ENCODE data around the gene UNC119B.
"Not testable (repeated sequence)": the region's sequence is repeated elsewhere in the genome, so short reads cannot be mapped to it uniquely, and the experiment has no call there.

UNC119B gene

GRCh38 chr12:120710031-120710804 lies at the start of gene UNC119B:
Gene UNC119B (plus strand): TSS chr12:120710458. CDS start chr12:120710475, 17 bp downstream.
- peak; percentile 47 to 59 for DNase-seq (ENCODE audit: low read depth in 2 of 2)

GRCh38 chr12:120661432-120661831 lies 48.8 kb upstream of the UNC119B start:
- no peak for DNase-seq (ENCODE audit: low read depth in 2 of 2)

- no peak for DNase-seq (ENCODE audit: low read depth in 2 of 2)
Measured at GRCh38 chr12:120662879-120663278, 47.4 kb upstream of the UNC119B start.

- no peak for DNase-seq (ENCODE audit: low read depth in 2 of 2)
Measured at GRCh38 chr12:120663741-120664140, 46.5 kb upstream of the UNC119B start.

- DNase-seq (ENCODE audit: low read depth in 2 of 2) = no peak
Measured at GRCh38 chr12:120666571-120667390, 43.5 kb upstream of the UNC119B start.

- DNase-seq (ENCODE audit: low read depth in 2 of 2) = no peak
Measured at GRCh38 chr12:120668091-120668867, 42.0 kb upstream of the UNC119B start.

- no peak for DNase-seq (ENCODE audit: low read depth in 2 of 2)
Measured at GRCh38 chr12:120668868-120669840, 41.1 kb upstream of the UNC119B start.

GRCh38 chr12:120670237-120670636 lies 40.0 kb upstream of the UNC119B start:
- not testable (repeated sequence) for DNase-seq (ENCODE audit: low read depth in 2 of 2)

- DNase-seq (ENCODE audit: low read depth in 2 of 2) = no peak
Measured at GRCh38 chr12:120670667-120671066, 39.6 kb upstream of the UNC119B start.

- DNase-seq (ENCODE audit: low read depth in 2 of 2) = no peak
Measured at GRCh38 chr12:120674097-120674636, 36.1 kb upstream of the UNC119B start.

GRCh38 chr12:120677765-120678473 lies 32.3 kb upstream of the UNC119B start:
- DNase-seq (ENCODE audit: low read depth in 2 of 2) = no peak

GRCh38 chr12:120678572-120678971 lies 31.7 kb upstream of the UNC119B start:
- DNase-seq (ENCODE audit: low read depth in 2 of 2) = no peak

GRCh38 chr12:120680165-120680738 lies 30.0 kb upstream of the UNC119B start:
- DNase-seq (ENCODE audit: low read depth in 2 of 2) = no peak

- no peak for DNase-seq (ENCODE audit: low read depth in 2 of 2)
Measured at GRCh38 chr12:120684523-120684932, 25.7 kb upstream of the UNC119B start.

- no peak for DNase-seq (ENCODE audit: low read depth in 2 of 2)
Measured at GRCh38 chr12:120685522-120685921, 24.7 kb upstream of the UNC119B start.

- DNase-seq (ENCODE audit: low read depth in 2 of 2) = peak; percentile 91 to 92
Measured at GRCh38 chr12:120686151-120686689, 24.0 kb upstream of the UNC119B start.

- peak; percentile 98 for DNase-seq (ENCODE audit: low read depth in 2 of 2)
Measured at GRCh38 chr12:120686690-120687577, 23.3 kb upstream of the UNC119B start, which contains the start of gene MLEC. Gene MLEC (plus strand): TSS chr12:120687149. CDS start chr12:120687297, 148 bp downstream.
